ENCODE data around the gene ADGRG4. TPM values are rescaled to one million over a fixed set of nuclear protein-coding genes. Genes with fewer than 3 reads are reported as not detected.
"Not testable (repeated sequence)": the region's sequence is repeated elsewhere in the genome, so short reads cannot be mapped to it uniquely, and the experiment has no call there.

ADGRG4 gene
- total RNA-seq, 1 experiment from 2014 or later: not detected

DNA sequence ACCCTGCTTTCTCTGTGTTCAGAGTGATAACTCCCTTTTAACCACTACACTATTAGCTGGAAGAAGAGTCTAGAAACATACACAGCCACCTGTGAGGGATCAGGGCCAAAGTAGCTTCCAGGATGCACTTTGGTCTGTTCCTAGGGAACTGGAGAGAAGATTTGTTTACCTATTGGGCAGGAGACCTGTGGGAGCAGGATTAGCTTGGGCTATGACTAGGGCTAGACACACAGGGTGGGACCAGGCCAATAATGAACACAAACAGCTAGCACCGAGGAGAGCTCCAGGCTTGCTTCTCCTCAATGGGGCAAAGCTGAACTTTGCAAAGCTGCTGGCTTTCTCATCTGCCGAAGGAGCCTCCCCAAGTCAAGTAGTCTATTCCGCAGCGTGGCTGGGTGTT, 25.2 kb upstream of the ADGRG4 start:
- no peak for TF ChIP-seq ZNF121 (CRISPR knock-in tag; IDR thresholded peaks at IDR 0.05)
- TF ChIP-seq, protein P1, sequence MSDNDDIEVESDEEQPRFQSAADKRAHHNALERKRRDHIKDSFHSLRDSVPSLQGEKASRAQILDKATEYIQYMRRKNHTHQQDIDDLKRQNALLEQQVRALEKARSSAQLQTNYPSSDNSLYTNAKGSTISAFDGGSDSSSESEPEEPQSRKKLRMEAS (CRISPR knock-in tag; IDR thresholded peaks at IDR 0.05): no peak
- no peak for TF ChIP-seq RELA (CRISPR knock-in tag; IDR thresholded peaks at IDR 0.05; ENCODE audit: borderline replicate concordance)
- TF ChIP-seq, protein P2, sequence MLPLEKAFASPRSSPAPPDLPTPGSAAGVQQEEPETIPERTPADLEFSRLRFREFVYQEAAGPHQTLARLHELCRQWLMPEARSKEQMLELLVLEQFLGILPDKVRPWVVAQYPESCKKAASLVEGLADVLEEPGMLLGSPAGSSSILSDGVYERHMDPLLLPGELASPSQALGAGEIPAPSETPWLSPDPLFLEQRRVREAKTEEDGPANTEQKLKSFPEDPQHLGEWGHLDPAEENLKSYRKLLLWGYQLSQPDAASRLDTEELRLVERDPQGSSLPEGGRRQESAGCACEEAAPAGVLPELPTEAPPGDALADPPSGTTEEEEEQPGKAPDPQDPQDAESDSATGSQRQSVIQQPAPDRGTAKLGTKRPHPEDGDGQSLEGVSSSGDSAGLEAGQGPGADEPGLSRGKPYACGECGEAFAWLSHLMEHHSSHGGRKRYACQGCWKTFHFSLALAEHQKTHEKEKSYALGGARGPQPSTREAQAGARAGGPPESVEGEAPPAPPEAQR (CRISPR knock-in tag; IDR thresholded peaks at IDR 0.05): no peak
- no peak for TF ChIP-seq NR1H2 (CRISPR knock-in tag; IDR thresholded peaks at IDR 0.05)
- TF ChIP-seq KAT7 (CRISPR knock-in tag; IDR thresholded peaks at IDR 0.05; ENCODE audit: borderline replicate concordance): no peak
- no peak for TF ChIP-seq ZNF416 (CRISPR knock-in tag; IDR thresholded peaks at IDR 0.05)
- TF ChIP-seq, protein P3, sequence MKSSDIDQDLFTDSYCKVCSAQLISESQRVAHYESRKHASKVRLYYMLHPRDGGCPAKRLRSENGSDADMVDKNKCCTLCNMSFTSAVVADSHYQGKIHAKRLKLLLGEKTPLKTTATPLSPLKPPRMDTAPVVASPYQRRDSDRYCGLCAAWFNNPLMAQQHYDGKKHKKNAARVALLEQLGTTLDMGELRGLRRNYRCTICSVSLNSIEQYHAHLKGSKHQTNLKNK (CRISPR knock-in tag; IDR thresholded peaks at IDR 0.05): no peak
- no peak for TF ChIP-seq ZNF671 (CRISPR knock-in tag; IDR thresholded peaks at IDR 0.05)
- TF ChIP-seq SMAD4 (CRISPR knock-in tag; IDR thresholded peaks at IDR 0.05): no peak
- TF ChIP-seq, protein P4, sequence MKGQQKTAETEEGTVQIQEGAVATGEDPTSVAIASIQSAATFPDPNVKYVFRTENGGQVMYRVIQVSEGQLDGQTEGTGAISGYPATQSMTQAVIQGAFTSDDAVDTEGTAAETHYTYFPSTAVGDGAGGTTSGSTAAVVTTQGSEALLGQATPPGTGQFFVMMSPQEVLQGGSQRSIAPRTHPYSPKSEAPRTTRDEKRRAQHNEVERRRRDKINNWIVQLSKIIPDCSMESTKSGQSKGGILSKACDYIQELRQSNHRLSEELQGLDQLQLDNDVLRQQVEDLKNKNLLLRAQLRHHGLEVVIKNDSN (CRISPR knock-in tag; IDR thresholded peaks at IDR 0.05): no peak
- Mint-ChIP-seq H3K27me3 (ENCODE audit: low read depth) (no peaks in the 10 kb centered on the region), H3K27ac (no peak overlapping the region), H3K4me1 (no peaks in the 10 kb centered on the region), H3K36me3 (no peaks in the 10 kb centered on the region), H3K4me3 (no peak overlapping the region), H3K9me3 (no peaks in the 10 kb centered on the region)
- DNase-seq (ENCODE audit: low spot score) (no peak), ATAC-seq (no peak)
- ChIA-PET CTCF (no interaction called here), POLR2A (no interaction called here)

DNA sequence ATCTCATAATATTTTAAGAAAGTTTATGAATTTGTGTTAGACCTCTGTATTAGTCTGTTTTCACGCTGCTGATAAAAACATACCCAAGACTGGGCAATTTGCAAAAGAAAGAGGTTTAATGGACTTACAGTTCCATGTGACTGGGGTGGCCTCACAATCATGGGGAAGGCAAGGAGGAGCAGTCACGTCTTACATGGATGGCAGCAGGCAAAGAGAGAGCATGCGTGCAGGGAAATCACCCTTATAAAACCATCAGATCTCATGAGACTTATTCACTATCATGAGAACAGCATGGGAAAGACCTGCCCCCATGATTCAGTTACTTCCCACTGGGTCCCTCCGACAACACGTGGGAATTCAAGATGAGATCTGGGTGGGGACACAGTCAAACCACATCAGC, 14.4 kb upstream of the ADGRG4 start:
- H3K36me3 Mint-ChIP-seq; DNase-seq (ENCODE audit: low spot score); CTCF ChIA-PET; H3K27ac Mint-ChIP-seq; H3K4me3 Mint-ChIP-seq; H3K9me3 Mint-ChIP-seq; H3K4me1 Mint-ChIP-seq; ATAC-seq; H3K27me3 Mint-ChIP-seq (ENCODE audit: low read depth); POLR2A ChIA-PET: not testable (repeated sequence)

DNA sequence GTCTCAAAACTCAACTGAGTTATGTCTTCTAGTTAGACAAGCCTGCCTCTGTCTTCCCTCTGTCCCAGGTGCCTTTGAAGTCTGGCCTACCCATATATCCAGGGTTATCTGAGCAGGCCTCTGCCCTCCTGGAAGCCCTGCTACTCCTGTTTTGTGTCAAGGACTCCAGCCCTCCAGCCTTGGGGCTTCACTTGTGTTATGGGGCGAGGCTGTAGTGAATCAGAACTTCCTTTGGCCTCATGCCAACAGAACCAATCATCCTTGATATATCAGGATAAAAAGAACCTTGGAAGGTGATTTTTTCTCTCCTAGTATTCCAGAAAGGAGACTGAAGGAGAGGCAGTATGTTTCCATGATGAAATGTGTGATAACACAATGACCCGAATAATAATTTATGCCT, 8.9 kb upstream of the ADGRG4 start:
- ChIA-PET POLR2A (no interaction called here), CTCF (no interaction called here)
- H3K9me3 Mint-ChIP-seq: no peaks in the 10 kb centered on the region
- no peaks in the 10 kb centered on the region for H3K27me3 Mint-ChIP-seq (ENCODE audit: low read depth)
- H3K36me3 Mint-ChIP-seq: no peaks in the 10 kb centered on the region
- no peak overlapping the region for H3K4me3 Mint-ChIP-seq
- no peak for ATAC-seq
- H3K4me1 Mint-ChIP-seq: peaks cover 4% of the 10 kb centered on the region; the same call in 1 of the 2 replicates
- TF ChIP-seq GTF2I (CRISPR knock-in tag; conservative IDR thresholded peaks at IDR 0.05) (no peak), HMGA2 (CRISPR knock-in tag; IDR thresholded peaks at IDR 0.05) (no peak), IRF2 (CRISPR knock-in tag; IDR thresholded peaks at IDR 0.05; ENCODE audit: borderline replicate concordance, low read depth) (no peak), CREB1 (CRISPR knock-in tag; IDR thresholded peaks at IDR 0.05) (no peak), MXD4 (CRISPR knock-in tag; IDR thresholded peaks at IDR 0.05; ENCODE audit: borderline replicate concordance) (no peak), FOXJ3 (CRISPR knock-in tag; IDR thresholded peaks at IDR 0.05; ENCODE audit: borderline replicate concordance) (no peak), ESRRA (CRISPR knock-in tag; IDR thresholded peaks at IDR 0.05; ENCODE audit: borderline replicate concordance) (no peak), TP53 (CRISPR knock-in tag; IDR thresholded peaks at IDR 0.05) (no peak), PRRX2 (CRISPR knock-in tag; IDR thresholded peaks at IDR 0.05) (no peak), ZNF423 (CRISPR knock-in tag; IDR thresholded peaks at IDR 0.05) (no peak)
- TF ChIP-seq, protein P5, sequence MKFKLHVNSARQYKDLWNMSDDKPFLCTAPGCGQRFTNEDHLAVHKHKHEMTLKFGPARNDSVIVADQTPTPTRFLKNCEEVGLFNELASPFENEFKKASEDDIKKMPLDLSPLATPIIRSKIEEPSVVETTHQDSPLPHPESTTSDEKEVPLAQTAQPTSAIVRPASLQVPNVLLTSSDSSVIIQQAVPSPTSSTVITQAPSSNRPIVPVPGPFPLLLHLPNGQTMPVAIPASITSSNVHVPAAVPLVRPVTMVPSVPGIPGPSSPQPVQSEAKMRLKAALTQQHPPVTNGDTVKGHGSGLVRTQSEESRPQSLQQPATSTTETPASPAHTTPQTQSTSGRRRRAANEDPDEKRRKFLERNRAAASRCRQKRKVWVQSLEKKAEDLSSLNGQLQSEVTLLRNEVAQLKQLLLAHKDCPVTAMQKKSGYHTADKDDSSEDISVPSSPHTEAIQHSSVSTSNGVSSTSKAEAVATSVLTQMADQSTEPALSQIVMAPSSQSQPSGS (CRISPR knock-in tag; IDR thresholded peaks at IDR 0.05; ENCODE audit: borderline replicate concordance, low read depth): no peak
- TF ChIP-seq, protein P6, sequence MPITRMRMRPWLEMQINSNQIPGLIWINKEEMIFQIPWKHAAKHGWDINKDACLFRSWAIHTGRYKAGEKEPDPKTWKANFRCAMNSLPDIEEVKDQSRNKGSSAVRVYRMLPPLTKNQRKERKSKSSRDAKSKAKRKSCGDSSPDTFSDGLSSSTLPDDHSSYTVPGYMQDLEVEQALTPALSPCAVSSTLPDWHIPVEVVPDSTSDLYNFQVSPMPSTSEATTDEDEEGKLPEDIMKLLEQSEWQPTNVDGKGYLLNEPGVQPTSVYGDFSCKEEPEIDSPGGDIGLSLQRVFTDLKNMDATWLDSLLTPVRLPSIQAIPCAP (CRISPR knock-in tag; IDR thresholded peaks at IDR 0.05): no peak
- TF ChIP-seq, protein P4 (CRISPR knock-in tag; IDR thresholded peaks at IDR 0.05): no peak
- TF ChIP-seq, protein P7, sequence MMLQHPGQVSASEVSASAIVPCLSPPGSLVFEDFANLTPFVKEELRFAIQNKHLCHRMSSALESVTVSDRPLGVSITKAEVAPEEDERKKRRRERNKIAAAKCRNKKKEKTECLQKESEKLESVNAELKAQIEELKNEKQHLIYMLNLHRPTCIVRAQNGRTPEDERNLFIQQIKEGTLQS (CRISPR knock-in tag; conservative IDR thresholded peaks at IDR 0.05): no peak
- TF ChIP-seq, protein P8, sequence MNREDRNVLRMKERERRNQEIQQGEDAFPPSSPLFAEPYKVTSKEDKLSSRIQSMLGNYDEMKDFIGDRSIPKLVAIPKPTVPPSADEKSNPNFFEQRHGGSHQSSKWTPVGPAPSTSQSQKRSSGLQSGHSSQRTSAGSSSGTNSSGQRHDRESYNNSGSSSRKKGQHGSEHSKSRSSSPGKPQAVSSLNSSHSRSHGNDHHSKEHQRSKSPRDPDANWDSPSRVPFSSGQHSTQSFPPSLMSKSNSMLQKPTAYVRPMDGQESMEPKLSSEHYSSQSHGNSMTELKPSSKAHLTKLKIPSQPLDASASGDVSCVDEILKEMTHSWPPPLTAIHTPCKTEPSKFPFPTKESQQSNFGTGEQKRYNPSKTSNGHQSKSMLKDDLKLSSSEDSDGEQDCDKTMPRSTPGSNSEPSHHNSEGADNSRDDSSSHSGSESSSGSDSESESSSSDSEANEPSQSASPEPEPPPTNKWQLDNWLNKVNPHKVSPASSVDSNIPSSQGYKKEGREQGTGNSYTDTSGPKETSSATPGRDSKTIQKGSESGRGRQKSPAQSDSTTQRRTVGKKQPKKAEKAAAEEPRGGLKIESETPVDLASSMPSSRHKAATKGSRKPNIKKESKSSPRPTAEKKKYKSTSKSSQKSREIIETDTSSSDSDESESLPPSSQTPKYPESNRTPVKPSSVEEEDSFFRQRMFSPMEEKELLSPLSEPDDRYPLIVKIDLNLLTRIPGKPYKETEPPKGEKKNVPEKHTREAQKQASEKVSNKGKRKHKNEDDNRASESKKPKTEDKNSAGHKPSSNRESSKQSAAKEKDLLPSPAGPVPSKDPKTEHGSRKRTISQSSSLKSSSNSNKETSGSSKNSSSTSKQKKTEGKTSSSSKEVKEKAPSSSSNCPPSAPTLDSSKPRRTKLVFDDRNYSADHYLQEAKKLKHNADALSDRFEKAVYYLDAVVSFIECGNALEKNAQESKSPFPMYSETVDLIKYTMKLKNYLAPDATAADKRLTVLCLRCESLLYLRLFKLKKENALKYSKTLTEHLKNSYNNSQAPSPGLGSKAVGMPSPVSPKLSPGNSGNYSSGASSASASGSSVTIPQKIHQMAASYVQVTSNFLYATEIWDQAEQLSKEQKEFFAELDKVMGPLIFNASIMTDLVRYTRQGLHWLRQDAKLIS (CRISPR knock-in tag; IDR thresholded peaks at IDR 0.05; ENCODE audit: borderline replicate concordance): no peak
- no peak overlapping the region for H3K27ac Mint-ChIP-seq
- no peak for DNase-seq (ENCODE audit: low spot score)

Data from WTC11 (cell line).